Spleen (tissue), 11 donors: ENCODE measurements around the gene ADGRV1. TPM values are rescaled to one million over a fixed set of nuclear protein-coding genes. Genes with fewer than 3 reads are reported as not detected.

Experiments
- DNase-seq: peaks from one replicate; pipeline ENCODE4 v3.0.0-alpha.2; 2020
- H3K27ac ChIP-seq, 8 donors: fragments of 200-600 bp; sonication (generic) in 7 of 8; 1 replicate in 4 of 8; 2 replicates in 4 of 8; pipeline versions ENCODE4 v1.5.0 to v1.8.0; 2016 to 2021; ENCODE audit warnings: inconsistent platforms in 4 of 8, mild to moderate bottlenecking in 4 of 8, moderate library complexity in 1 of 8
- H3K27me3 ChIP-seq, 7 donors: fragments of 200-600 bp; sonication (generic) in 6 of 7; replicated peaks in 1 of 7; 1 replicate in 4 of 7; 2 replicates in 3 of 7; pipeline versions ENCODE4 v1.5.0 to v1.8.0; 2016 to 2021; ENCODE audit warnings: inconsistent platforms in 3 of 7, mild to moderate bottlenecking in 1 of 7
- H3K36me3 ChIP-seq, 6 donors: fragments of 200-600 bp; sonication (generic) in 5 of 6; 1 replicate in 4 of 6; 2 replicates in 2 of 6; pipeline versions ENCODE4 v1.5.0 to v1.8.0; 2016 to 2021; ENCODE audit warnings: inconsistent platforms in 2 of 6
- H3K4me1 ChIP-seq, 6 donors: fragments of 200-600 bp; sonication (generic) in 5 of 6; 1 replicate in 3 of 6; 2 replicates in 3 of 6; pipeline versions ENCODE4 v1.5.0 to v1.8.0; 2016 to 2021; ENCODE audit warnings: inconsistent platforms in 3 of 6
- H3K4me3 ChIP-seq, 8 donors: fragments of 200-600 bp; sonication (generic) in 7 of 8; 1 replicate in 4 of 8; 2 replicates in 4 of 8; pipeline versions ENCODE4 v1.5.0 to v1.8.0; 2016 to 2021; ENCODE audit warnings: inconsistent platforms in 4 of 8, mild to moderate bottlenecking in 4 of 8, moderate library complexity in 2 of 8
- H3K9me3 ChIP-seq, 8 donors: fragments of 200-600 bp; sonication (generic) in 7 of 8; 1 replicate in 4 of 8; 2 replicates in 4 of 8; pipeline versions ENCODE4 v1.5.0 to v1.8.0; 2016 to 2021; ENCODE audit warnings: inconsistent platforms in 4 of 8
- CTCF ChIP-seq, 11 experiments: fragments of 200-600 bp in 7 of 11; fragments of 450-650 bp in 4 of 11; sonication (generic) in 4 of 11; IDR thresholded peaks in 8 of 11; conservative IDR thresholded peaks in 3 of 11; 1 replicate in 7 of 11; 2 replicates in 4 of 11; pipeline versions ENCODE4 v1.4.0 to v1.8.0; 2016 to 2021; ENCODE audit warnings: antibody characterized with exemption in 11 of 11, inconsistent platforms in 4 of 11, mild to moderate bottlenecking in 1 of 11
- POLR2A ChIP-seq, 3 donors: fragments of 450-650 bp; IDR thresholded peaks; one replicate each; pipeline ENCODE4 v1.5.1; 2017; ENCODE audit warnings: antibody characterized with exemption in 3 of 3, mild to moderate bottlenecking in 1 of 3
- POLR2AphosphoS5 ChIP-seq, 3 donors: sonication (generic); formaldehyde crosslinking; IDR thresholded peaks; one replicate each; pipeline ENCODE4 v1.5.1; 2017; ENCODE audit warnings: antibody characterized with exemption in 3 of 3
- WGBS, 5 donors: extraction: QIAGEN DNeasy Blood & Tissue Kit in 3 of 5; methylation state at CpG; one replicate each; pipeline versions ENCODE4 v1.1.5 to v1.1.7; 2013 to 2018; 5-methylcytosine and 5-hydroxymethylcytosine counted together
- intact Hi-C: fragments of 100-400 bp; cut with DNase I; formaldehyde crosslinking; loops from one replicate; pipeline ENCODE4 v1.15.0; 2023; ENCODE audit warnings: low total_unique reads
- polyA plus RNA-seq, 3 donors: library from polyadenylated mRNA; stranded (reverse); fragments of 200-250 nt; gene quantifications; one replicate each; pipeline ENCODE4 v1.2.1, GENCODE V29; 2013
- total RNA-seq, 7 donors: library from RNA; depleted of rRNA in 3 of 7; stranded (reverse); fragments of >200 nt in 3 of 7; fragmentation: NEBNext Ultra II Directional in 4 of 7; extraction: Animal tissue kit (Norgen Biotek cat#: 25700) in 4 of 7; gene quantifications; one replicate each; pipeline versions ENCODE4 v1.1.0 to v1.2.1, GENCODE V29; 2016 to 2021
- donor health status: healthy with polysubstance abuse.
- donor health status: DM: no; HTN: no; CAD: no; lungs with moderate emphysema.
- donor health status: DM: no; HTN: no; CAD: no.
- donor health status: Bipolar disorder and iron deficiency.
- donor health status: healthy.
- donor health status: DM: no; HTN: no; CAD: no.
- donor health status: DM: yes; HTN: yes; CAD: no.

The ADGRV1 gene
- total and polyA plus RNA-seq, 10 donors, result 0.08 to 0.69 (median 0.28) TPM; not detected in 3

GRCh38 chr5:91016954-91017700 lies 458.5 kb downstream of the ADGRV1 start:
- Histone ChIP-seq H3K4me3 (no peak overlapping the region), H3K36me3 (no peaks in the 10 kb centered on the region), H3K4me1 (no peaks in the 10 kb centered on the region), H3K27ac (no peak overlapping the region), H3K27me3 (no peaks in the 10 kb centered on the region), H3K9me3 (peaks cover 0 to 14% (median 6%) of the 10 kb centered on the region in 8 donors)
- intact Hi-C loops, result no loop called here
- no peak for DNase-seq
- WGBS, 5 donors, result 55 to 84% (median 71%) methylated on average over 4 of the region's 4 CpGs
- TF ChIP-seq POLR2A (IDR thresholded peaks at IDR 0.05) (no peak), POLR2AphosphoS5 (IDR thresholded peaks at IDR 0.05) (no peak), CTCF (IDR thresholded peaks at IDR 0.05 in 8 of 11, conservative IDR thresholded peaks at IDR 0.05 in 3 of 11) (no peak)

GRCh38 chr5:91018200-91018599 lies 459.6 kb downstream of the ADGRV1 start:
- 71 to 82% (median 75%) methylated on average over 1 of the region's 1 CpG for whole genome bisulfite sequencing, 5 donors
- TF ChIP-seq POLR2A (IDR thresholded peaks at IDR 0.05) (no peak), POLR2AphosphoS5 (IDR thresholded peaks at IDR 0.05) (no peak), CTCF (IDR thresholded peaks at IDR 0.05 in 8 of 11, conservative IDR thresholded peaks at IDR 0.05 in 3 of 11) (no peak)
- DNase-seq, result no peak
- intact Hi-C loops, result no loop called here
- Histone ChIP-seq H3K36me3 (no peaks in the 10 kb centered on the region), H3K27me3 (no peaks in the 10 kb centered on the region), H3K4me3 (no peak overlapping the region), H3K27ac (no peak overlapping the region), H3K9me3 (peaks cover 0 to 10% (median 6%) of the 10 kb centered on the region in 8 donors), H3K4me1 (no peaks in the 10 kb centered on the region)

- no peak for TF ChIP-seq CTCF (IDR thresholded peaks at IDR 0.05 in 8 of 11, conservative IDR thresholded peaks at IDR 0.05 in 3 of 11)
- TF ChIP-seq POLR2A (IDR thresholded peaks at IDR 0.05), result no peak
- TF ChIP-seq POLR2AphosphoS5 (IDR thresholded peaks at IDR 0.05), result no peak
- DNase-seq, result no peak
- WGBS, 5 donors, result 47 to 93% (median 71%) methylated on average over 4 of the region's 4 CpGs
These were observed 460.2 kb downstream of the ADGRV1 start for GRCh38 chr5:91018712-91019371.

More at GRCh38 chr5:91018712-91019371, 460.2 kb downstream of the ADGRV1 start:
- Histone ChIP-seq H3K36me3 (no peaks in the 10 kb centered on the region), H3K4me1 (no peaks in the 10 kb centered on the region), H3K9me3 (peaks cover 0 to 10% (median 6%) of the 10 kb centered on the region in 8 donors), H3K27me3 (no peaks in the 10 kb centered on the region), H3K4me3 (no peak overlapping the region), H3K27ac (no peak overlapping the region)
- intact Hi-C loops, result no loop called here
